DMS79 treated with DMSO at 0.1 percent for 48 hours (cell line): ENCODE data around the gene APBA3.

Experiments
- DNase-seq: peaks from one replicate; lab custom pipeline; 2025; lab: John Stamatoyannopoulos, UW

APBA3 gene

GRCh38 chr19:3720349-3720917, 41.1 kb downstream of the APBA3 start:
- DNase-seq, result no peak

- DNase-seq, result no peak
Measured at GRCh38 chr19:3719868-3720267, 41.6 kb downstream of the APBA3 start.

- no peak for DNase-seq
Measured at GRCh38 chr19:3716147-3716668, 45.3 kb downstream of the APBA3 start.

- DNase-seq, result peak; percentile 82
Measured at GRCh38 chr19:3712663-3713611, 48.6 kb downstream of the APBA3 start.

GRCh38 chr19:3710265-3710812, 51.2 kb downstream of the APBA3 start:
- DNase-seq, result peak; percentile 77

- peak; percentile 23 for DNase-seq
Measured at GRCh38 chr19:3708207-3708931, 53.1 kb downstream of the APBA3 start, which contains the start of gene TJP3. Gene TJP3, plus strand, starts transcription at chr19:3708384. Its CDS starts 20,049 bp downstream, at chr19:3728433.

- DNase-seq, result no peak
Measured at GRCh38 chr19:3707868-3708206, 53.7 kb downstream of the APBA3 start.

GRCh38 chr19:3701200-3701599, 60.3 kb downstream of the APBA3 start:
- DNase-seq, result no peak
